NCI-H2107 (cell line): ENCODE results near the gene HSPB8.

Experiments used
- DNase-seq: peaks from one replicate; lab custom pipeline; 2025; lab: John Stamatoyannopoulos, UW

Gene HSPB8, protein sequence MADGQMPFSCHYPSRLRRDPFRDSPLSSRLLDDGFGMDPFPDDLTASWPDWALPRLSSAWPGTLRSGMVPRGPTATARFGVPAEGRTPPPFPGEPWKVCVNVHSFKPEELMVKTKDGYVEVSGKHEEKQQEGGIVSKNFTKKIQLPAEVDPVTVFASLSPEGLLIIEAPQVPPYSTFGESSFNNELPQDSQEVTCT

GRCh38 chr12:119178544-119179334 lies at the start of gene HSPB8:
HSPB8 (plus strand) TSS chr12:119178931; CDS start chr12:119179313, 382 bp downstream.
- no peak for DNase-seq

GRCh38 chr12:119129827-119130434 lies 48.8 kb upstream of the HSPB8 start:
- DNase-seq = no peak

DNA sequence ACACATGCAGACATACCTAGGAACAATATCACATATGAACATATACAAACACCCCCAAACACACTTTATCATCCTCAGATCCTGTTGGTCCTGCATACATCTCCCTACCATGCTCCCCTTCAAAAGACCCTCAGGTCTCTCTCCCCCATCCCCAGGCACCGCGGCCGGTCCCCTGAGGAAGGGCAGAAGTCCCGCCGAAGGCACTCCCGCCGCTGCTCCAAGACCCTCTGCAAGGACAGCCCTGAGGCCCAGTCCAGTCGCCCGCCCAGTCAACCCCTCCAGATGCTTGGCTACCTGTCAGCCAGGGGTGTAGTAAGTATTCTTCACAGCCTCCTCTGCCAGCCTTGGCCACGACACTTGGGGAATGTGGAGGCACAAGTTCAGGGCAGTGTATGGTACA lies 48.2 kb upstream of the HSPB8 start:
- no peak for DNase-seq

DNA sequence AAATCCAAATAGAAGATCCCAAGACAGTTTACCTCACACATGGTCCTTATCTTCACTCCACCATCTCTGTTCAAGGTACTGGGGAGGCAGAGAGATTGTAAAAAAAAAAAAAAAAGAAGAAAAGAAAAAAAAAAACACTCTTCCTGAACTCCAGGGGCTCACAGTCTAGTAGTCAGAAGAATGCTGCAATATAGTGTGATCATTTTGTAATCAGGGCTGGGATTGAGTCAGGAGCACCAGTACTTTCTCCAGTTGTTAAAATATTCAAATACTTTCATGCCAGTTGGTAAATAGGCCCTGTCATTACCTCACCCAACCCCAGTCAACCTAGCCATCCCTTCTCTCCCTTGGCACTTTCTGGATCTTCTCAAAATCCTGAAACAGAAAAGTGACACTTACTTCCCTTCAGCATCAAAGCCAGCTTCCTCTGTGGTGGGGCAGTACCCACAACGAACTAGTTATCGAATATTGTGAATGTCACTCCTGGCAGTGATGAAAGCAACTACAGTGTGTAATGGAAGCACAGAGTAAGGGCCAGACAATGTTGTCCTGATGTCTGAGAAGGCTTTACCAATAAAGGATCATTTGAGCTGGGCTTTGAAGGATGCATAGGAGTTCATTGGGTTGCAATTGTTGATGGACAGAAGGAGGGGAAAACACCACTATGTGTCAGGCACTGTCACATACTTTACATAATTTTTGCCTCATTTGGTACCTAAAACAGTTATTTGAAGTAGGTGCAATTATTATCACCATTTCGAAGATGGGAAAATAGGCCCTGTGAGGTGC lies 44.3 kb upstream of the HSPB8 start:
- no peak for DNase-seq

GRCh38 chr12:119136811-119137410 lies 41.8 kb upstream of the HSPB8 start:
- no peak for DNase-seq

DNA sequence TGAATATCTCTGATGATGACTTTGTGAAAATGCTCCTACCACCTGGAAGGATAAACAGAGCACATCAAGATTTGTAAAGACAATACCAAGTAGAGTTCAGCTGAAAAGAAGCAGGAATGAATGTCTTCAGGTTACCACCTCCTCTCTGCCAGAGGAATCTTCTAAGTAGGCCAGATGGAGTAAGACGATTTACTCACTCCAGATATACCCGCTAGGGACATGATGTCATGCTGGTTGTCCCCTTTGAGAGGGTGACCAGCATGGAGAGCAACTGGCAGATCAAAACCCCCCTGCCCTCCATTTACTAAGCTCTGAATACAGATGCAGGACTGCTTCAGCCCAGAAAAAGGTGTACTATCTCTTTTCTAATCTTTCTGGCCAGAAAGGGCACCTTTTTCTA lies 39.3 kb upstream of the HSPB8 start:
- DNase-seq = no peak

- DNase-seq = no peak
Measured at GRCh38 chr12:119145367-119145766, 33.4 kb upstream of the HSPB8 start.

DNA sequence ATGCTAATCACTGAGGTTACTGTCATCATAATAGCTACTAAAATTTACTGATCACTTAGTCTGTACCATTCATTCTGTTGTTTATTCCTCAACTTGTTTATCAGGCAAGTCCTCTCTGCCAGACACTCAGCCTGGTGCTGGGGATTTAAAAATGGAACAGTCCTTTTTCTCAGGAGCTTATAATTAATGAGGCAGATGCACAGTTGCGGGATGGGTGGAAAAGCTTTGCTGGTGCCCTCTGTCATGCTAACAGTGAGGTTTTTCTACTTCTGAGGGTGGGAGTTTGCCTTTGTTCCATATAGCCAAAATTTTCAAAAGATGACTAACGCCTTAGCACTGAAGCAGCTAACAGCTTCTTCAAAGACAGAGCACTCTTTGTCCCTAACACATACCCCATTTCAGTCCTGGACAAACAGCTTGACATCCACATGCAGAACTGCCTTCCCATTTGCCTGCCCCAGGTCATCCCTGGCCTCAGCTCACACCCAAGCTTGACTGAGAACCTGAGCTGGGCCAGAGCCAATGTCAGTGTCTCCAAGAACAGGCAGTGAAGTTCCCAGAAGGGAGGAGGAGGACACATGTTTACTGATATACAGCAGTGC lies 30.8 kb upstream of the HSPB8 start:
- DNase-seq = no peak

DNA sequence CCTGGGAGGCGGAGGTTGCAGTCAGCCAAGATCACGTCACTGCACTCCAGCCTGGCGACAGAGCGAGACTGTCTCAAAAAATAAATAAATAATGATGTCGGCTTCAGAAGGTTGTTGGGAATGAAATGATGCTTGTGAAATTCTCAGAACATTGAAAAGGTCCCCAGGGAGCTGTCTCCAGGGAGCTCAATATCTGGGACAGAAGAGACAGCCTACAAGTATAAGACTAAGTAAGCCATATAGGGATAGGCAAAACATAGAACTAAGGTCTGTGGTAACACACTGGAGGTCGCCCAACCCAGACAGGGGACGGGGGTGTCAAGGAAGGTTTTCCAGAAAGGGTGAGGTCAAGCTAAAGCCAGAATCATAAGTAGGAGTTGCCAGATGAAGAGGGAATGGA lies 29.5 kb upstream of the HSPB8 start:
- DNase-seq = no peak

DNA sequence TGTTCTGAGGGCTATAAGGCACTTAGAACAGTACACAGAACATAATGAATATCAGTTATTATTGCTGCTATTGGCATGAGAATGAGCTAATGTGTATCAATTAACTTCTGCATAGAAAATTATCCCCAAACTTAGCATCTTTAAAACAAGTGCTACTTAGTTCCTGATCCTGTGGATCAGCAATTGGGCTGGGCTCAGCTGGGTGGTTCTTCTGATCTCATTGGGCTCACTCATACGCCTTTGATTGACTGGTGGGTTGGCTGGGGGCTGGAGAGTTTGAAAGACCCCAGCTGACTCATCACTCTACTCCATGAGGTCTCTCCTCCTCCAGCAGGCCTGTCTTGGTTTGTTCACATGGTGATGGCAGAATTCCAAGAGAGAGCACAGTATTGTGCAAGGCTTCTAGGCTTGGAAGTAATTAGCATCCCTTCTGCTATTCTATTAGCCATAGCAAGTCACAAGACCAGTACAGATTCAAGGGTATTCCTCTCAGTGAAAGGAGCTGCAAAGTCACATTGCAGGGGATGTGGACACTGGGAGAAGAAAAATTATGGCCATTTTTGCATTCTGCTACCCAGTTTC lies 27.2 kb upstream of the HSPB8 start:
- DNase-seq = no peak

GRCh38 chr12:119153477-119154434 lies 25.0 kb upstream of the HSPB8 start:
- DNase-seq = no peak

DNA sequence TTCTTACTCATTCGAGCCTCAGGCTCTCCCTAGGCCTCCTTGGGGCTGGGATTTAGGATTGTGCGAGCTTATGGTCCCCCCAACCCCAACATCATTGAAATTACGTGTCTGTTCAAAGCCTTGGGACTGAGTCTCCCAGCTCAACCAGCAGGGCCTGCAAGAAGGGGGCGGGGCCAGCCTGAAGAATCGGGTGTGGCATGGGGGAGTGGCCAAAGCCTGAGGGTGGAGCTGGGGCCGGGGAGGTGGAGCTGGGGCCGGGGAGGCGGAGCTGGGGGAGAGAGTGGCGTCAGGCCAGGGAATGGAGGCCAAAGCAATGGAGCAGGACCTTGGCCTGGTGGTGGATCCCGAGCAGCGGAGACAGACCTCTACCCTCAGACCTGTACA lies 24.3 kb upstream of the HSPB8 start:
- no peak for DNase-seq

DNA sequence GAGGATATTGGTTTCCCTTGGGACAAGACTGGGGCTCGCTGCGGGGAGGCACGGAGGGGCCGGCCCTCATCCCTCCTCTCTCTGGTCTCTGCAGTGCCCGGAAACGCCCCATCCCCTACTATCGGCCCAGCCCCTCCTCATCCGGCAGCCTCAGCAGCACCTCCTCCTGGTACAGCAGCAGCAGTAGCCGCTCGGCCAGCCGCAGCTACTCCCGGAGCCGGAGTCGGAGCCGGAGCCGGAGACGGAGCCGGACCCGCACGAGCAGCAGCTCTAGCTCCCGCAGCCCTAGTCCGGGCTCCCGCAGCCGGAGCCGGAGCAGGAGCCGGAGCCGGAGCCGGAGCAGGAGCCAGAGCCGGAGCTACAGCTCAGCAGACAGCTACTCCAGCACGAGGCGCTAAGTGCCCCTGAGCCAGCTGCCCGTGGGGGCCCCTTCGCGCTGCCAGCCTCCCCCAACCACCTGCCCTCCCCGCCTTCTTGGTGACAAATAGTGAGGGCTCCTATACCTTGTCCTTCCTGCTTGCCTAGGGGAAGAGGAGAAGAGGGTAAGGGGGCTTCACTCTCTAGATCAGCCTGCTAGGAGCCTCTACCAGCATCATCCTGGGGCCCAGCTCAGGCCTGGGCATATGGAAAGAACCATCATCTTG lies 22.2 kb upstream of the HSPB8 start:
- no peak for DNase-seq

GRCh38 chr12:119157528-119157927 lies 21.2 kb upstream of the HSPB8 start:
- DNase-seq = no peak

- no peak for DNase-seq
Measured at GRCh38 chr12:119157978-119158377, 20.8 kb upstream of the HSPB8 start.

GRCh38 chr12:119158402-119158801 lies 20.3 kb upstream of the HSPB8 start:
- DNase-seq = no peak

GRCh38 chr12:119159844-119160243 lies 18.9 kb upstream of the HSPB8 start:
- DNase-seq = no peak

- no peak for DNase-seq
Measured at GRCh38 chr12:119167902-119168301, 10.8 kb upstream of the HSPB8 start.

DNA sequence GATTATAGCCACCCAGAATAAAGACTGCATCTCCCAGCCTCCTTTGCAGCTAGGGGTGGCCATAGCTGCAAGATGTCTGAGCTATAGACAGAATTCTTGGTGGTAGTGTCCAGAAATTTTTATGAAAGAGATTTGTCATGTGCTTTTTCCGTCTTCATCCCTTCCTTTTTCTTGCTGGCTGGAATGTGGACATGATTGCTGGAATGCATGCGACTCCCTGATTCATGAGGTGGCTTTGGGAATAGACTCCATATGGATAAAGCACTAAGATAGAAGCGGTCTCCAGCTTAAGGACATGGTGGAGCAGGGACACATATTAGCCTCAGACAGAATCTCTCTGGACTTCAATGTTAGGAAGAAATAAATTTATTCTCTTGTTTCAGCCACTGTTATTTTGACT lies 10.0 kb upstream of the HSPB8 start:
- no peak for DNase-seq

DNA sequence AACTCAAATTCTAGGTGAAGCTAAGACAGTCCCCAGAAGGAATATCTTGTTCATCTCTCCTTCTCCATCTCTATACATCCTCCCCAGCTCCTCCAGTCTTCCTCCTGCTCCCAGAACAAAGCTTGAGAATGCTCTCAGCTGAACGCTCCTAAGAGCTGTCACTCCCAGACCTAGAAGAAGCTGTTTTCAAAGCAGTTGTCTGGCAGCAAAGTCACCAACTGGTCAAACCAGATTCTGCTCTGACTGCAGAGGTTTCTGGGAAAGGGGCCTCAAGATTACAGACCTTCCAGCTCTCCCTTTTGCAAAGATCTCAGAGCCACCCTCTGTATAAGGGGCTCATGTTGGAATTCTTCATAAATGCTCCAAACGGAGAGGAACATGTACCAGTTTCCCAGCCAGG lies 9.6 kb upstream of the HSPB8 start:
- no peak for DNase-seq
